ENCODE data around the gene COX5A. TPM values are rescaled to one million over a fixed set of nuclear protein-coding genes. Genes with fewer than 3 reads are reported as not detected.

COX5A gene
- total and polyA plus RNA-seq, 7 experiments from 2014 or later = 44.4 to 242 (median 61.6) TPM

DNA sequence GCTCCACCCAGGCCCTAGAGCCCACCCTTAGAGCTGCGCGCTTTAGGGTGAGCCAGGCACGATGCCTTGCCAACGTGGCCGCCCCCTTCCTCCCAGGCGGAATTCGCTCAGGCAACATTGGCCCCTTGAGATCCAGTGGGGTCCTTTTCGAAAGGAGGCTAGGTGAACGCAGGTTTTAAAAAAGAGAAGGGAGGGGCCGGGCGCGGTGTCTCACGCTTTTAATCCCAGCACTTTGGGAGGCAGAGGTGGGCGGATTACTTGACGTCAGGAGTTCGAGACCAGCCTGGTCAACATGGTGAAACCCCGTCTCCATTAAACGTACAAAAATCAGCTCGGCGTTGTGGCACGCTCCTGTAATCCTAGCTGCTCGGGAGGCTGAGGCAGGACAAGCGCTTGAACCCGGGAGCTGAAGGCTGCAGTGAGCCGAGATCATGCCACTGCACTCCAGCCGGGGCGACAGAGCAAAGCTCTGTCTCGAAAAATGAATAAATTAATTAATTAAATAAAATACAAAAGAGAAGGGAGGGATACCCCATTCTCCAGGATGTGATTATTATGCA is 19.7 kb upstream of the COX5A start:
- no peak for ATAC-seq
- Mint-ChIP-seq H3K4me1 (peaks cover 14 to 40% (median 31%) of the 10 kb centered on the region in 7 donors), H3K9me3 (peaks cover 0 to 1% (median 0%) of the 10 kb centered on the region in 11 donors), H3K4me3 (peak overlapping the region; percentile 52 to 83 (median 81)), H3K27ac (no peak overlapping the region), H3K36me3 (peaks cover 0 to 2% (median 0%) of the 10 kb centered on the region in 5 donors), H3K27me3 (peaks cover 25 to 51% (median 27%) of the 10 kb centered on the region in 5 donors)
- ChIA-PET POLR2A (interaction anchor here (0.6 to 1.8 kb wide), 4 partner anchors 64 to 343 kb away, joined by 3 to 6 read pairs (median 4); no protein-coding TSS in a partner anchor), CTCF (interaction anchor here (1.0 to 1.5 kb wide), 5 partner anchors 10 to 326 kb away, joined by 3 to 5 read pairs (median 3); no protein-coding TSS in a partner anchor)
- no peak for DNase-seq
- no peaks in the 10 kb centered on the region for H3K36me3 ChIP-seq (ENCODE audit: control insufficient read depth in 2 of 3, insufficient read depth in 3 of 3, low read length in 3 of 3)
- H3K27ac ChIP-seq (ENCODE audit: low read depth, low read length) = no peak overlapping the region
- H3K4me3 ChIP-seq (ENCODE audit: low read length) = peak overlapping the region; percentile 67
- H3K27me3 ChIP-seq (ENCODE audit: control insufficient read depth in 2 of 2, insufficient read depth in 2 of 2, low read length in 2 of 2) = peaks cover 9 to 10% of the 10 kb centered on the region in 2 donors
- intact Hi-C loops (cut with micrococcal nuclease) = loop anchor here in 1 of 2 donors (2.0 to 10.0 kb wide), 2 partner anchors 245 to 493 kb away; partner anchors contain the start of gene UBL7
- H3K4me1 ChIP-seq (ENCODE audit: control insufficient read depth in 2 of 2, insufficient read depth in 2 of 2, low read length in 2 of 2) = peaks cover 17 to 23% of the 10 kb centered on the region in 2 donors
- H3K9me3 ChIP-seq (ENCODE audit: control insufficient read depth in 2 of 3, low read length in 3 of 3) = no peaks in the 10 kb centered on the region

DNA sequence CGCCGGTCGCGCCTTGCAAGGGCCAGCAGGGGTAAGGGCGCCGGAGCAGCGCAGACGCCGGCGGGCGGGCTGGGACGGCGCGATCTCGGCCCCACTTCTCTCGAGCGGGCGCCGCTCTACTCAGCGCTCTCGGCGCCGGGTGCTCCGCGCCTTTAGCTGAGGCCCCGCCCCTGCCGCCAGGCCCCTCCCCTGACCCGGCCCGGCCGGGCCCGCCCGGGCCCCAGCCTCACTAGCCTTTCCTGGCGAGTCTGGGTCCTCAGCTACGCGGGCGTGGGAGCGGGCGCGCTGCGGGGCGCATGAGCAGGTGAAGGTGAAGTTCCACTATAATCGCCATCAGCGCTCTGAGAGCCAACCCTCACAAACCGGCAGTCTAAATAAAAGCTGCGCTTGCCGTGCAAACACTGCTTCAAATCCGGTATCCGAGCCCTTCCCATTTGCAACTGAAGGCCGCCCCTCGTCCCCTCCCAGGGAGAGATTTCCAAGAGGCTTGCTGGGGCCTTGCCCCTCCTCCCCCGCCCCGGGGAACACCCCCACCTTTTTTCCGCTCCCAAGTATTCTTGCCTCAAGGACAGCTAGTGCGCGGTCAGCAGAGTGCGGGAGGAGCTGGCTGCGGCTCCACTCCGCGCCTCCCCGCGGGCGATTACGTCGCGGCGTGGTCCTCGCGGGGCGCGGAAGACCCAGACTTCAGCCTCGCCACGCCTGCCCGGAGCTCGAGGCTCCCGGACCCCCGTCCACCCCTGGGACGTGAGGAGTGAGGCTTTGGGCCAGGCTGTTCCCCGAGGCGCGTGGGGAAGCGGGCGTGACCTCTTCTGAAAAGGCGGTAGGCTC is 19.0 kb upstream of the COX5A start, which contains the start of gene RPP25:
TSS of gene RPP25 (minus strand) at position 125 of the 828 bp plus-strand sequence. CDS start 189 bp downstream, outside the sequence.
- peak within 1 kb of the TSS; percentile 67 for H3K4me3 ChIP-seq (ENCODE audit: low read length)

GRCh38 chr15:74955796-74956647 is 18.1 kb upstream of the COX5A start:
- Histone ChIP-seq H3K4me1 (ENCODE audit: control insufficient read depth in 2 of 2, insufficient read depth in 2 of 2, low read length in 2 of 2) (peaks cover 17 to 23% of the 10 kb centered on the region in 2 donors), H3K4me3 (ENCODE audit: low read length) (peak overlapping the region; percentile 67), H3K9me3 (ENCODE audit: control insufficient read depth in 2 of 3, low read length in 3 of 3) (no peaks in the 10 kb centered on the region), H3K27ac (ENCODE audit: low read depth, low read length) (peak overlapping the region; percentile 1), H3K36me3 (ENCODE audit: control insufficient read depth in 2 of 3, insufficient read depth in 3 of 3, low read length in 3 of 3) (no peaks in the 10 kb centered on the region), H3K27me3 (ENCODE audit: control insufficient read depth in 2 of 2, insufficient read depth in 2 of 2, low read length in 2 of 2) (peaks cover 9 to 10% of the 10 kb centered on the region in 2 donors)
- H3K36me3 Mint-ChIP-seq = peaks cover 0 to 2% (median 0%) of the 10 kb centered on the region in 5 donors
- POLR2A ChIA-PET = interaction anchor here (0.6 to 1.8 kb wide), 4 partner anchors 18 to 673 kb away, joined by 4 to 6 read pairs (median 4); partner anchors contain the start of gene COX5A
- H3K9me3 Mint-ChIP-seq = peaks cover 0 to 1% (median 0%) of the 10 kb centered on the region in 11 donors
- CTCF ChIA-PET = interaction anchor here (0.9 to 1.5 kb wide), 2 partner anchors 11 to 248 kb away, joined by 3 to 5 read pairs; no protein-coding TSS in a partner anchor
- H3K27me3 Mint-ChIP-seq = peaks cover 25 to 39% (median 27%) of the 10 kb centered on the region in 5 donors
- peak overlapping the region in 9 of 10 donors; percentile 40 to 82 (median 74) for H3K4me3 Mint-ChIP-seq
- no peak overlapping the region for H3K27ac Mint-ChIP-seq
- intact Hi-C loops (cut with micrococcal nuclease) = loop anchor here (1.0 to 10.0 kb wide), 9 partner anchors 18 to 491 kb away; partner anchors contain the start of genes COX5A (in 2 of the 2), CLK3 (in 1 of the 2), FAM219B (in 1 of the 2) and PPCDC (in 1 of the 2)
- DNase-seq = peak; percentile 36 to 75 (median 52)
- peak; percentile 77 for ATAC-seq
- H3K4me1 Mint-ChIP-seq = peaks cover 15 to 34% (median 31%) of the 10 kb centered on the region in 7 donors

More for the DNA sequence above, 19.0 kb upstream of the COX5A start, which contains the start of gene RPP25:
- Mint-ChIP-seq H3K36me3 (peaks cover 0 to 2% (median 0%) of the 10 kb centered on the region in 5 donors), H3K27me3 (peaks cover 25 to 47% (median 27%) of the 10 kb centered on the region in 5 donors), H3K27ac (no peak within 1 kb of the TSS), H3K4me3 (peak within 1 kb of the TSS; percentile 68 to 83 (median 81)), H3K4me1 (peaks cover 14 to 40% (median 31%) of the 10 kb centered on the region in 7 donors), H3K9me3 (peaks cover 0 to 1% (median 0%) of the 10 kb centered on the region in 11 donors)
- peak; percentile 32 to 82 (median 49) for DNase-seq
- ATAC-seq = peak; percentile 92
- CTCF ChIA-PET = interaction anchor here (1.0 to 1.5 kb wide), 4 partner anchors 38 to 325 kb away, joined by 3 to 5 read pairs (median 4); no protein-coding TSS in a partner anchor
- Histone ChIP-seq H3K9me3 (ENCODE audit: control insufficient read depth in 2 of 3, low read length in 3 of 3) (no peaks in the 10 kb centered on the region), H3K4me1 (ENCODE audit: control insufficient read depth in 2 of 2, insufficient read depth in 2 of 2, low read length in 2 of 2) (peaks cover 17 to 23% of the 10 kb centered on the region in 2 donors), H3K27me3 (ENCODE audit: control insufficient read depth in 2 of 2, insufficient read depth in 2 of 2, low read length in 2 of 2) (peaks cover 9 to 10% of the 10 kb centered on the region in 2 donors), H3K27ac (ENCODE audit: low read depth, low read length) (peak within 1 kb of the TSS; percentile 1), H3K36me3 (ENCODE audit: control insufficient read depth in 2 of 3, insufficient read depth in 3 of 3, low read length in 3 of 3) (no peaks in the 10 kb centered on the region)
- intact Hi-C loops (cut with micrococcal nuclease) = loop anchor here (1.0 to 10.0 kb wide), 9 partner anchors 19 to 492 kb away; partner anchors contain the start of genes COX5A (in 2 of the 2), CLK3 (in 1 of the 2), FAM219B (in 1 of the 2) and PPCDC (in 1 of the 2)
- POLR2A ChIA-PET = interaction anchor here (0.6 to 1.8 kb wide), 6 partner anchors 38 to 342 kb away, joined by 3 to 6 read pairs (median 4); partner anchors contain the start of gene SCAMP5

- Mint-ChIP-seq H3K27me3 (peaks cover 20 to 30% (median 26%) of the 10 kb centered on the region in 5 donors), H3K4me3 (peak overlapping the region in 8 of 10 donors; percentile 50 to 81 (median 70)), H3K4me1 (peaks cover 18 to 39% (median 34%) of the 10 kb centered on the region in 7 donors), H3K36me3 (peaks cover 0 to 2% (median 0%) of the 10 kb centered on the region in 5 donors), H3K9me3 (no peaks in the 10 kb centered on the region), H3K27ac (no peak overlapping the region)
- no peak overlapping the region for H3K27ac ChIP-seq (ENCODE audit: low read depth, low read length)
- H3K9me3 ChIP-seq (ENCODE audit: control insufficient read depth in 2 of 3, low read length in 3 of 3) = no peaks in the 10 kb centered on the region
- CTCF ChIA-PET = interaction anchor here (0.8 to 1.6 kb wide), 4 partner anchors 10 to 322 kb away, joined by 3 to 6 read pairs (median 4); no protein-coding TSS in a partner anchor
- intact Hi-C loops (cut with micrococcal nuclease) = loop anchor here in 1 of 2 donors (10.0 kb wide), 1 partner anchor 490 kb away; the partner anchor contains the start of gene UBL7
- POLR2A ChIA-PET = interaction anchor here (1.2 kb wide), 1 partner anchor 17 kb away, joined by 4 read pairs; the partner anchor contains the start of gene COX5A
- peaks cover 17 to 23% of the 10 kb centered on the region in 2 donors for H3K4me1 ChIP-seq (ENCODE audit: control insufficient read depth in 2 of 2, insufficient read depth in 2 of 2, low read length in 2 of 2)
- H3K27me3 ChIP-seq (ENCODE audit: control insufficient read depth in 2 of 2, insufficient read depth in 2 of 2, low read length in 2 of 2) = peaks cover 9 to 10% of the 10 kb centered on the region in 2 donors
- H3K4me3 ChIP-seq (ENCODE audit: low read length) = no peak overlapping the region
- ATAC-seq = no peak
- DNase-seq = no peak
- no peaks in the 10 kb centered on the region for H3K36me3 ChIP-seq (ENCODE audit: control insufficient read depth in 2 of 3, insufficient read depth in 3 of 3, low read length in 3 of 3)
These were observed 17.1 kb upstream of the COX5A start for GRCh38 chr15:74955017-74955416.

DNA sequence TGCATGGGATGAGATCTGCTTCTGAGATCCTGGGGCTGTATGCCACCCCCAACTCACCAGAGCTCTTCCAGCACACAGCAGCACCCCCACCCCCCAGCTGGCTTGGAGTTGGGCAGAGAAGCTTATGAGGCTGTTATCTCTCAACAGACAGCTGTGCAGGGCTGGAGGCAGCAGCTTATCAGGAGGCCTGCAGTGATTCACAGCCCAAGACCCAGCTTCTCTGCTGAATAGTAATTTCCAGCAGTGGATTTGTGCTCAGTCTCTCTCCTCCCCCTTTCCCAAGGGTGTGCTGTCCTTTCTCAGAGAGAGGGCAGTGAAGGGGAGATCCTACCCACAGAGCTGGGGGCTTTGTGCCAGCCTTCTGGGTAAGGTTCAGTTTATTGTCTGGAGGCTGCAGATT is 16.6 kb upstream of the COX5A start:
- Mint-ChIP-seq H3K9me3 (no peaks in the 10 kb centered on the region), H3K36me3 (peaks cover 0 to 2% (median 0%) of the 10 kb centered on the region in 5 donors), H3K27me3 (peaks cover 17 to 25% (median 22%) of the 10 kb centered on the region in 5 donors), H3K4me1 (peaks cover 18 to 39% (median 32%) of the 10 kb centered on the region in 7 donors), H3K27ac (no peak overlapping the region), H3K4me3 (peak overlapping the region in 4 of 10 donors; percentile 69 to 81 (median 76))
- peaks cover 9 to 10% of the 10 kb centered on the region in 2 donors for H3K27me3 ChIP-seq (ENCODE audit: control insufficient read depth in 2 of 2, insufficient read depth in 2 of 2, low read length in 2 of 2)
- DNase-seq (no peak), ATAC-seq (no peak)
- CTCF ChIA-PET = interaction anchor here (0.7 to 1.6 kb wide), 6 partner anchors 127 to 320 kb away, joined by 3 to 6 read pairs (median 6); no protein-coding TSS in a partner anchor
- peaks cover 17 to 23% of the 10 kb centered on the region in 2 donors for H3K4me1 ChIP-seq (ENCODE audit: control insufficient read depth in 2 of 2, insufficient read depth in 2 of 2, low read length in 2 of 2)
- H3K9me3 ChIP-seq (ENCODE audit: control insufficient read depth in 2 of 3, low read length in 3 of 3) = no peaks in the 10 kb centered on the region
- POLR2A ChIA-PET = no interaction called here
- intact Hi-C loops (cut with micrococcal nuclease) = loop anchor here in 1 of 2 donors (5.0 to 10.0 kb wide), 3 partner anchors 112 to 582 kb away; partner anchors contain the start of genes UBL7 and ULK3
- no peak overlapping the region for H3K4me3 ChIP-seq (ENCODE audit: low read length)
- no peak overlapping the region for H3K27ac ChIP-seq (ENCODE audit: low read depth, low read length)
- no peaks in the 10 kb centered on the region for H3K36me3 ChIP-seq (ENCODE audit: control insufficient read depth in 2 of 3, insufficient read depth in 3 of 3, low read length in 3 of 3)
